ENCODE results near the gene C5orf15.
A peak's percentile ranks its signal among the peaks of the same experiment; 100 is the strongest.
"Not testable (repeated sequence)": the region's sequence is repeated elsewhere in the genome, so short reads cannot be mapped to it uniquely, and the experiment has no call there.

The C5orf15 gene

DNA sequence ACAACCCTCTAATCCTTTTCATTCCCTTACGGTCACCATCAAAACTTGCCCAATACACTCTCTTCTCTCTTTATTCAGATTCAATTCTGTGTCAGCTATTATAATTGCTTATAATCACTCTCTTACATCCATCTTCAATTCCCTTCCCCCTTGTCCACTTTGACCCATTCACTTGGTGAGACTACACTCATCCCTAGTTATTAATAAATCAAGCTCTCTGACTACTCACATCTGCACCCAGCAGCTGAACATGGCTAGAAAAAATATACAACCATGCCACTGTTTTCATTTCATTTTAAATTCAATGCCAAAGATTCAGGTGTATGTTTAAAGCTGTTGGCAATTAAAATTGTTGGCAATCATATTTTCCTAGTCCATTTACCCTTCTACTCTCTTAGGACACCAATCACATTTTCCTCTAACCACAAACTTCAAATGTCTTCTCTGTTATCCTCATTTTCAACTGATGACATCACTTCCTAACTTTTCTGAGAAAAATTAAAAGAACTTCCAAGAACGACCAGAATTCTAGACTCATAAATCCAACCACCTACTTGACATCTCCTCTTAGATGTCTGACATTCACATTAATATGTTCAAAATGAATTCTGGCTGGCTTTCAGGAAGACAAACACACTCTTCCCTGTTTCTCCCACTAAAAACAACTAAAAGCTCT, 5.5 kb downstream of the C5orf15 start:
- DNase-seq (ENCODE audit: low spot score), result no peak

DNA sequence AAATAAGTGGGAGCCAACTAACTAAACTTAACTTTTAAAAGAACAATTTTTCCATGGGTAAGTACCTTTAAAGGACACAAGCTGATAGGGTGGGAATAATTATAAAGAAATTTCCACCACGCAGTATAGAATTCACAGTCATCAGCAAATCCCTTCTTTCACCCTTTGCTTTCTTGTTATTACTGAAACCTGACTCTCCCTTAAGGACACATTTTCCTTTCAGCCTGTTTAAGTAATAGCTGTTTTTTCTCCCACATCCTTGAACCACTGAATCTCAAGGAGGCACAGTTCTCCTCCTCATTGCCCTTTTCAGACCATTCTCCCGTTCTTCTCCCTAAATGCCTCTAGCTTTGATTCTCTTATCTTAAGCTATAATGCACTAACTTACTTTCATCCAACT, 6.3 kb downstream of the C5orf15 start:
- no peak for DNase-seq (ENCODE audit: low spot score)

DNA sequence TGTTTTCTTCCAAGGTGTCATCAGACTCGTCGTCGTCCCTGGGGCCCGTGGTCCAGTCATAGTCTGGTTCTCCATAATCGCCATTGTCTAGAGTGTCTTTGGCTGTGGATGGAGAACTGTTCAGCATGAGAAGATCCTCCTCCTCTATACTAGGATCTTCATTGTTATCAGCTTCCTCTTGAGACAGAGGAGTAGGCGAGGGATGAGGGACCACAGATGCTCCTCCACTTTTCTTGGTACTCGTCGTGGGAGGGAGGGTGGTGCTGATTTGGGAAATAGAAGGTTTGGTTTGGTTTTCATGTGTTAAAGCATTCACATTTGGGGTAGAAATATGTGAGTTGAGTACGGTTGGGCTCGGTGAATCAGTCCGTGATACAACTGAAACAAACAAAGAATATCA, 8.8 kb downstream of the C5orf15 start:
- no peak for DNase-seq (ENCODE audit: low spot score)

DNA sequence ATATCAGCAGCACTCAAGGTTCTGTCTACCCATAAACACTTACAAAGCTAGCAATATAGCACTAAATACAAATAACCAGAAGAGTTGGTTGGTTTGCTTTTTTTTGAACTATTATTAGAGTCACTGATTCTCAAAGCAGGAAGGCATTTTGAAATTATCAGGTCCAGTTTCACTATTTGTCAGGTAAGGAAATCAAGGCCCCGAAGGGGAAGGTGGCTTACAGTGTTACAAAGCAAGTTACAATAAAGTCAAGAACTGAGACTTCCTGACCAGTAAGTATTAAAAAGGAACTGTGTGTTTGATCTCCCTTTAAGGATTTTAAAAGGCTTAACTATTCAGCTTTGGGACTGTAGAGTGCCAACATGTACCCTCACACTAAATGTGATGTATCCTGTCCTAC, 10.8 kb downstream of the C5orf15 start:
- peak; percentile 34 for DNase-seq (ENCODE audit: low spot score)

DNA sequence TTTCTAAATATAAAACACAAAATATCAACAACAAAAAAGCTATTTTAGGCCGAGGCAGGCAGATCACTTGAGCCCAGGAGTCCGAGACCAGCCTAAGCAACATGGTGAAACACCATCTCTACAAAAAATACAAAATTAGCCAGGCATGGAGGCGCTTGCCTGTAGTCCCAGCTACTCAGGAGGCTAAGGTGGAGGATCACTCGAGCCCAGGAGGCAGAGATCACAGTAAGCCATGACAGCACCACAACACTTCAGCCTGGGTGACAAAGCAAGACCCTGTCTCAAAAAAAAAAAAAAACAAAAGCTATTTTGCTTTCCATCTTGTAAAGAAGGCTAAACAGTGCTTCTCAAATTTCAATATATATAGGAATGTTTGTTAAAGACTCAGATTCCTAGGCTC, 11.3 kb downstream of the C5orf15 start:
- no peak for DNase-seq (ENCODE audit: low spot score)

DNA sequence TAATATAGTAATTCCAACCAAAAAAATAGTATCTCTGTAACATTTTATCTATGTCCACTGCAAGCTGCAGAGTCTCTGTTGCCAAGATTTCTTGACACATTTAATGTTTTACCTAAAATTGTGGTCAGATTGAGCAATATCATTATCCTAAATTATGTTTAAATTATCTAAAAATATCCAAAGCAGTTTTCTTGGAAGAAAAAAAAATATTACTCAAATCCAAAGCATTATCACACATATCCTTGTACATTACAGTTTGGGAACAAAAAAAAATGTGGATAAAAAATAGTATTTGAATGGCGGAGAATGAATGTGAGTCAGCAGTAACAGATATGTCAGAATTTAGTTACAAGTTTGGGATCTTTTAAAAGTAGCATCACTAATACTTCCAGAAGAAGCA, 12.2 kb downstream of the C5orf15 start:
- not testable (repeated sequence) for DNase-seq (ENCODE audit: low spot score)

DNA sequence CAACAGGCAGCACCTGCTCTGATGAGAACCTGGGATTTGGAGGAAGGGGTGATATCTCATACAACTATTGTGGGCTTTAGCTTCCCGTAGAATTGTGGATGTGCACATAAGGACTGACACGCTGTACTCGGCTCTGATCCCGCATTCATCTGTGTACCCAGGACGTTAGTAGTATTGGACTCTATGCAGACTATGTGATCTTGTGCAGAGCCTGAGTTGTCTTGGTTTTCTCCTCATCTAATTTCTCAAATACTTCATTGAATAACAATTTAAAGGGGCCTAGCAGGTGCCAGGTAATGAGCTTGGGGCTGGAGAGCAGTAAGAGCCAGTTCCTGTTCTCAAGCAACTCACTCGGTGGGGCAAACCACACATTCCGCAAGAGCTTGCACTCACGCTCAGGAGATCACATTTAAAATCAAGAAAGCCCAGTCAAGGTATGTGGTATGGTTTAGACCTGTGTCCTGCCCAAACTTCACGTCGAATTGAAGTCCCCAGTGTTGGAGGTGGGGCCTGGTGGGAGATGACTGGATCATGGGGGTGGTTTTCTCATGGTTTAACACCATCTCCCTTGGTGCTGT, 14.8 kb downstream of the C5orf15 start:
- DNase-seq (ENCODE audit: low spot score), result no peak

DNA sequence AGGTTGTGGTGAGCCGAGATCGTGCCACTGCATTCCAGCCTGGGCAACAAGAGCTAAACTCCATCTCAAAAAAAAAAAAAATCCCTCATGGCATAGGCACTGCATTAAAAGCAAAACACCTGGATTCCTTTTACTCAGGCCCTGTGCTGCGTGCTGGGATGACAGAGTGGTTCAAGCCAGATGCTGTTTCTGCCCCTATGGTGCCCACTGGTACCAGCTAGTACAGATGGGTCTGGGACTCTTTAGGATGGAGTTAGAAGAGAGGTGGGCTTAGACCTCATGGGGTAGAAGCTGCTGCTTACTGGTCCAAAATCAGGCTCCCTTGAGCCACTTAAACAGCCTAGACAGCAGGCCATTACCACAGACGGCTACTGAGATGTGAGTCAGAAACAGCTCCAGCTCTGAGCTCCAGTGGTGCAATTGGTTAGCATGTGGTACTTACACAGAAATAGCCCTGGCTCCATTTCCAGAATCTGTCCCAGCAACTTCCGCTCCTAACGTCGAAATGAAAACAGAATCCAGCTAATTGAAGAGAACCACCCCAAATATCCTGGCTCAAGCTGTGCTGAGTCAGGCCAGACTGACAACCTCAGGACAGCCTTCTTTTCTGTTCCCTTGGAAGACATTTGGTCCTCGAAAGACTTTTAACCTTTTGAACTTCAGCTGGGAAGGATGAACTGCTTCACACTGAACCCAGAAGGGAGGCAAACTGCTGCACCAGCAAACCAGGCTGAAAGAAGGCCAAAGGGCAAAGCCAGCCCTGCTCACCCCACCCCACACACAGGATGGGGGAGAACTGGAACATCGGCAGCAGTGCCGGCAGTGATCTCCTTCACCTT, 15.5 kb downstream of the C5orf15 start:
- peak; percentile 69 for DNase-seq (ENCODE audit: low spot score)

DNA sequence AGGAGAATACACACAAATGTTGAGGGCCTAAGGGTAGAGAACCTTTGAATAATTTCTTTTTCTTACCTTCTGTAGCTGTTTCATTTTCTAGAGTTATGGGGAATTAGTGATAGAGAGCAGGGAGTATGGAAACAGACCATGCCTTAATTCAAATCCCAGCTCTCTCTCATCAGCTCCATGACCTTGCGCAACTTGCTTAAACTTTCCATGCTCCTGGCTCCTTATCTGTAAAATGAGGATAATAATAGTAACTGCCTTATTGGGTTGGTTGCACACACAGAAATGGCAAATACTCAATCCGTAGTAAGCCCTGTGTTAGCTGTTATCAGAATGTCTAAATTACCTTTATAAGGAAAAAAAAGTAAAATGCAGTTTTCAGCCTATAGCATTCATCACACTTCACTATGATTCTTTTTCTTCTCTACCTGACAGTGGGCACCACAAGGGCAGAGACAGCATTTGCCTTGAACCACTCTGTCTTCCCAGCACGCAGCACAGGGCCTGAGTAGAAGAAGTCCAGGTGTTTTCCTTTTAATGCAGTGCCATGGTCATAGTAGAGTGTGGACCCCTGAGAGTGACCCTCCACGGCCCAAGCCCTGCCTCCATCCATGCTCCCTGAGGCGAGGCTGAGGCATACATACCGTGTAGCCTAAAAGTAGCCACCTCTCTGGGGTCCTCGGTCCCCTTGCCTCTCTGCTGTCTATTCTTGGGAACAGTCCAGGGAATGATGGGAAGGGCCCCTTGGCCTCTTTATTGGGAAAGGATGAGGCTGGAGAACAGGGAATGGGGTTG, 17.4 kb downstream of the C5orf15 start:
- no peak for DNase-seq (ENCODE audit: low spot score)

DNA sequence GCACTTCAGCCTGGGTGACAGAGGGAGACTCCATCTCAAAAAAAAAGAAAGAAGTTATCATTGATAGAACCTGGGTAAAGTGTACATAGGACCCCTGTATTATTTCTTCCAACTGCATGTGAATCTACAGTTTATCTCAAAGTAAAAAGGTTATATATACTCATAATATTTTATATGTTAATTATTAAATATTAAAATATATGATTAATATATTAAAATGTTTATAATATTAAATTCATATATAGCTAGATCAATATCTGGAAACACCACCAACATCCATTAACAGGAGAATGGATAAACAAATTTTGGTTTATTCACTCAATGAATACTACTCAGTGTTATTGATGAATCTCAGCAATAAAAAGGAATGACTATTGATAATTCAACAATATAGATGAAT, 19.7 kb downstream of the C5orf15 start:
- no peak for DNase-seq (ENCODE audit: low spot score)

DNA sequence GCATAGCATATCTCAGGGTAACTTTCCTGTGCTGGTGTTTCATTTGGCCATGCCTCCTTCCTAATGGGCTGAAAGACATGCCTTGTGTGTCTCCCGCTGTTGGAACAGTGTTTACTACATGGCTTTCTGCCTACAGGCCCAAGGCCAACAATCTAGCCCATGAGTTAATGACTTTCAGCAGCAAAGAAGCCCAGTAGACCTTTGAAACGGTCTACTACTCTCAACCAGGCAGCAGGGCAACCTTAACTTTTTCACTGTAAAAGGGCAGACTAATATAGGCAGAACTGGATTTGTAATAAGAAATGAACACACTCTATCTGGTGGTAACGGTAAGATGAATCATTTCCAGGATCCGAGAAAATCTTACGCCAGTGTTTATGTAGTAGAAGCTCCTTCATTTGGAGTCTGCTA, 21.0 kb downstream of the C5orf15 start:
- peak; percentile 58 for DNase-seq (ENCODE audit: low spot score)

DNA sequence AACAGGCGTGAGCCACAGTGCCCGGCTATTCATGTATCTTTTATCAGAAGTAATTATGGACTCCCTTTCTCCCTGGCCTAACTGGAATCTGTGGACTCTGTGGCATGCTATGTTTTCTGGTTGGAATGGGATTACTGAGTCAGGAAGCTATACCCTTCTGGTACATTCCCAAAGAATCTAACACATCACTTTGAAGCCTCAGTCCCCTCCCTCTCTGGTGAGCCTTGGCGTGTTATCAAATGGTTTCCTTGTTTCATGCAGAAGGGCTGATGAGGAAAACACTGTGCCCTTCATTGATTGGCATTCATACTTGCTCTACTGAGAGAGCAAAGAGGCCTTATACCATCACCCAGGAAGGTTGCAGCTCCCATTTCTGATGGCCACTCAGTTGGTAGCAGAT, 22.9 kb downstream of the C5orf15 start:
- DNase-seq (ENCODE audit: low spot score), result peak; percentile 84

DNA sequence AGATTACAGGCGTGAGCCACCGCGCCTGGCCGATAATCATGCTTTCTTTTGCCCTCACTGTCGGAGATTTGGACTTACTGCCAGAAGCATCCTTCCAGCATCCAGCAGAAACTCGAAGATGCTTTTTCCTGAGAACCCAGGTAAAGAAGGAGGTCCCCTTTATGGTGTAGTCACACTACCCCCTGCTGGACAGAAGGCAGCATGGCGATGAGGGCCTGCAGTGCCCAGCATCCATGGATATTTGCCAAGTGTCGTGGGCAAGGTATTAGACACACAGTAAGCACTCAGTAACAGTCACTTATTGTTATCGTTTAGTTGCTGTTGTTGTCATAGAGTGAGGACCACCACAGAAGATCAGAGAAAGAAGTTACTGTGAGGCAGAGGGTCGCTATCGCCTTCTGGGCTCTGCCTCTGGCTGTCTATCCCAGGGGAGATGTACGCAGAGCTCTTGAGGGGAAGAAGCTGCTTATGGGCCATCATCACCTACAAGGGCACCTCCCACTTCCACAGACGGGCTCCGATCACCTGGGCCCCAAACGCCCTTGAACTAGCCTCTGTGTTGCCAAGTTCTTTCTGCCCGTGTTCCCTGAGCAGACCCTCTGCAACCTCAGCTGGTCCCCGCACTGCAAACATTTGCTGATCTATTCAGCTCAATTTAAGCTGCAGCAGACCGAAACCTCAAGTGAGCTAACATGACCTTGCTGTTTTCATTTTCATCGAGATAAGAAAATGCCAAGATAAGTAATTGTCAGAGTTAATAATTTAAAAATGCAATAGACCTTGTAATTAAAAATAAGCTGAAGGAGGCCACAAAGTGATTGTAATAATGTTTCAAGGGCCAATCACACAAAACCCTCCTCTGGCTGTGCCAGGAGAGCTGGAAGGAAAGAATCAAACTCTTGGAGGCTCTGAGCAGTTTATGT, 23.9 kb downstream of the C5orf15 start:
- DNase-seq (ENCODE audit: low spot score), result peak; percentile 64

DNA sequence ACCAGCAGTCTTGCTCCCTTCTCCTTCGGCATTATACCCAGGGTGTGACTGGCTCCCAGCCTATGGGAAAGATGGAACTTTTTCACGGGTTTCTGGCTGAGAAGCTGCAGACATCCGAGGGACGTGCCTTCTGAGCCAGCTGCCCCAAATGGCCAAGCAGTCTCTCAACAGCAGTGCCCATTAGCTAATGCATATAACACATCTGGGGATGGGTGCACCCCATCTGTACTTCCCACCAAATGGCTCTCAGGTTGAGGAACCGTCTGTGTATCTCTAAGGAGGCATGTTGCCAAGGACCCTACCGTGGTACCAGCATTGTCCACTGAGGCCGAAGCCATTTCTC, 25.0 kb downstream of the C5orf15 start:
- no peak for DNase-seq (ENCODE audit: low spot score)

DNA sequence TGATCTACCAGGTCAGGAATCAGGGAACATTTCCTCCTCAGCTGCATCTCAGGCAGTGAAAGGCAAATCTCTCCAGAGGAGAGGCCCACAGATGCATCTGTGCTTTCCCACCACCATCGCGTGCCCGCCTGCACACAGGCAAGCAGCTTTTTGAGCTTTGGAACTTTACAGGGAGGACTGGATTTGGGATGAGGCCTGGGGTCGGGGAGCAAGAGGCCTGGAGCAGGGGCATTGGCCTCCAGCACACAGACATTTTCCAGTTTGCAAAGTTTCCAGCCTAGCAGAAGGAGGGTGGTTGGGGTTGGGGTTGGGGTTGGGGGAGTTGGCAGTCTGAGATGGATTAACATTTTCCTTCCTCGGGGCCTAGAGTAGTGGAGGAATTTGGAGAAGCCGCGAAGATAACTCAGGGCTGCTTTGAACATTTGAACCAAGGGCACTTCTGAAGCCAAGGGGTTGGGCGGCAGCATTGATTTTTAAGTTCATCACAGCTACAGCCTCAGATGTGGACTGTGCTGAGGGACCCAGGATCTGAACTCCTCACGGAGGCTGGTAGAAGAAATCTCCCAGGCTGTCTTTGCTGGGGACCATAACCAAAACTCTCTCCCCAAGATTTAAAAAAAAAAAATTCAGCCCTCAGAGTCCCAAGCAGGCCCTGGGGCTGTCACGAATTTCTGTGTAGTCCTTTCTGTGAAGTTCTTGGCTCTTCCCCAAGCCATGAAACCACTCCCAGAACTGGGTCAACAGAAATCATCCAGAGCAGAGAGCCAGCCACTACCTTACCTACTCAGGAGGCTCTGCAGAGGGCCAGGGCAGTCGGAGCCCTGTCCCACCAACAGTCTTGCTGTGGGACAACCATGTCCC, 25.6 kb downstream of the C5orf15 start:
- DNase-seq (ENCODE audit: low spot score), result no peak

DNA sequence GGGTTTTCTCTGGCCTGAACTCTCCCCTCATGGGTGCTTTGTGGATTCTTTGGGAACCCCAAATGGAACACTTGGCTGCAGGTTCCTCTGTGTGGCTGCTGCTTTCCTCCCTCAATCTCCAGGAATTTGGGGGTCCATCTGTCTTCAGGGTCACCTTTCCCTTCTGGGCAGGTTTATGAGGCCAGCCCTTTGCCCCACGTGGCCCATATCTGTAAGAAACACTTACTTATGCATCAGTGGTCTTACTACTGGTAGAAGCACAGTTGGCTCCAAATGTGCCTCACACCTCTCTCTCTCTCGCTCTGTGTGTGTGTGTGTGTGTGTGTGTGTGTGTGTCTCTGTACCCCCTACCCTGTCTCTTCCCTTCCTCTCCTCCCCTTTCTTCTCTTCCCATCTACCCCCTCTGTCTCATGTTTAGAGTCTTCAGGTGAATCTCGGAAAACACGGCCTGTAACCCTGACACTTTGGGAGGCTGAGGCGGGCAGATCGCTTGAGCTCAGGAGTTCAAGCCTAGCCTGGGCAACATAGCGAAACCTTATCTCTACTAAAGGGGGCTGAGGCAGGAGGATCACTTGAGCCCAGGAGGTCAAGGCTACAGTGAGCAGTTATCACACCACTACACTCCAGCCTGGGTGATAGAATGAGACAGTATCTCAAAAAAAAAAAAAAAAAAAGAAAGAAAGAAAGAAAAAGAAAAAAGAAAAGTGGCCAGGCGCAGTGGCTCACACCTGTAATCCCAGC, 26.8 kb downstream of the C5orf15 start:
- no peak for DNase-seq (ENCODE audit: low spot score)

DNA sequence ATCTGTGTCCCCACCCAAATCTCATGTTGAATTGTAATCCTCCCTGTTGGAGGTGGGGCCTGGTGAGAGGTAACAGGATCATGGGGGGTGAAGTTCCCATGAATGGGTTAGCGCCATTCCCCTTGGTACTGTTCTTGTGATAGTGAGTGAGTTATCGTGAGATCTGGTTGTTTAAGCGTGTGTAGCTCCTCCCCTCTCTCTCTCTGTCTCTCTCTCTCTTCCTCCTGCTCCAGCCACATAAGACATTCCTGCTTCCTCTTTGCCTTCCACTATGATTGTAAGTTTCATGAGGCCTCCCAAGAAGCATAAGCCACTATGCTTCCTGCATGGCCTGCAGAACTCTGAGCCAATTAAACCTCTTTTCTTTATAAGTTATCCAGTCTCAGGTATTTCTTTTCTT, 28.8 kb downstream of the C5orf15 start:
- no peak for DNase-seq (ENCODE audit: low spot score)

DNA sequence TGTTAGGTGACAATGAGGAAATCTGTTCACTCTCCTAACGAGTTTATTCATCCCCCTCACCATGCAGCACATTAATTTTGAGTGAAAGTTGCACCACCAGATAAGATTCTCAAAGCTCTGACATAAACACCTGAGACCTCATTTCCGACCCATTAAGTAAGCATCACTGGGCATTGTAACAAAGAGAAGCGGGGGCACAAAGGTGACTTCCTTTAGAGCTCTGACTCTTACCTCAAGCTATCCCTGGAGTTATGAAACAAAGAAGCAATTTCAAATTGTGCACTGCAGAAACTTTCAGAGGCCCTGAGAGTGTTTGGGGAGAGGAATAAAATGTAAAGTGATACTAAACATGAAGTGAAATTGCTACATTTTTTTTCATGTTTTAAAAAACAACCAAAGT, 29.5 kb downstream of the C5orf15 start:
- DNase-seq (ENCODE audit: low spot score), result no peak

DNA sequence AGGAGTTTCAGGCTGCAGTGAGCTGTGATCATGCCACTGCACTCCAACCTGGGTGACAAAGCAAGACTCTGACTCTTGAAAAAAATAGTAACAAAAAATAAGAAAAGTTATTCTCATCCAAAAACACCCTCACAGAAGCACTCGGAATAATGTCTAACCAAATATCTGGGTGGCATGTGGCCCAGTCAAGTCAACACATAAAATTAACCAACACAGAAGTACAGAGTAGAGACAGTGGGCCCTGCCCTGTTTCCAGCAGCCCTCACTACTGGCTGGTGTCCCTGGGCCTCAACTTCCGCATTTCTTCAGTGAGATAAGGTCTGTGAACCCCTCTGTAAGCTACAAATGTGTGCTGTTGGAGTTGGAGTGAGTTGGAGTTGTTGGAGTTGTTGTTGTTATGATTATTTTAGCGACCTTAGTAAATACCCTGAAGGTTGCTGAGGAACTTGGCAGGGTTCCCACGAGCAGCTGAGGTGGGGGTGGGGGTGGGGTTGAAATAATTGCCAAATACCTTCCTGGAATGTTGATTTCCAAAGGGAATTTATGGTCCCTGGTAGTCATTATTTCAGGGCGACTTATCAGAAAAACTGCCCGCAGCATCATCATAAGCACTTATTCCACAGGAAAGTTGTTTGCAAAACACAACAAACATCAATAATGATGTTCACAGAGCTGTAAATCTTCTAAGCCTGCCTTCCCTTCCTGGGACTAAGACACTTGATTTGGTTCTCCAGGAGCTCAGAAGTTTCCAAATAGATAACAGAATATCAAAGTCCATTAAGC, 30.2 kb downstream of the C5orf15 start:
- DNase-seq (ENCODE audit: low spot score), result no peak
